ENCODE data around the gene NUCB1. TPM values are rescaled to one million over a fixed set of nuclear protein-coding genes. Genes with fewer than 3 reads are reported as not detected.

Gene NUCB1
- total RNA-seq, 2 donors from 2014 or later = 129 to 170 TPM

DNA sequence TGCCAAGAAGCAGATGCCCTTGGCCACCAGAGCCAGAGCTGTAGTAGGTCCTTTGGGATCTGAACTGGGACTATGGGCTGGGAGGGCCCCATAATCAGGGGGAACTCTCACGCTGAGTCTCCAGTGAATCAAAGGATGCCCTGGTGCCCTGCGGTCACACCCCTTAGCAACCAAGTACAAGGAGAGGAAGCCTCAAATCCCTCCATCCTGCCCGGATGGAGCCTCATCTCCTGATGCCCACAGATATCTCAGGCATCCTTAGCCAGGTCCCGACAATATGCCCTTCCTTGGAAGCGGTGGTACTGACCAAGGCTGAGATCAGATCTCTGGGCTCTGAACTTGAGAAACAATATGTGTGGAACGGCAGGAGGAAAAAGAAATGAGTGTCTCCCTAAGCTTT is 33.4 kb upstream of the NUCB1 start:
- H3K4me3 ChIP-seq = no peak overlapping the region
- H3K9me3 ChIP-seq = no peaks in the 10 kb centered on the region
- peaks cover 4% of the 10 kb centered on the region for H3K4me1 ChIP-seq
- TF ChIP-seq POLR2A (IDR thresholded peaks at IDR 0.05) = no peak
- TF ChIP-seq, protein P1, sequence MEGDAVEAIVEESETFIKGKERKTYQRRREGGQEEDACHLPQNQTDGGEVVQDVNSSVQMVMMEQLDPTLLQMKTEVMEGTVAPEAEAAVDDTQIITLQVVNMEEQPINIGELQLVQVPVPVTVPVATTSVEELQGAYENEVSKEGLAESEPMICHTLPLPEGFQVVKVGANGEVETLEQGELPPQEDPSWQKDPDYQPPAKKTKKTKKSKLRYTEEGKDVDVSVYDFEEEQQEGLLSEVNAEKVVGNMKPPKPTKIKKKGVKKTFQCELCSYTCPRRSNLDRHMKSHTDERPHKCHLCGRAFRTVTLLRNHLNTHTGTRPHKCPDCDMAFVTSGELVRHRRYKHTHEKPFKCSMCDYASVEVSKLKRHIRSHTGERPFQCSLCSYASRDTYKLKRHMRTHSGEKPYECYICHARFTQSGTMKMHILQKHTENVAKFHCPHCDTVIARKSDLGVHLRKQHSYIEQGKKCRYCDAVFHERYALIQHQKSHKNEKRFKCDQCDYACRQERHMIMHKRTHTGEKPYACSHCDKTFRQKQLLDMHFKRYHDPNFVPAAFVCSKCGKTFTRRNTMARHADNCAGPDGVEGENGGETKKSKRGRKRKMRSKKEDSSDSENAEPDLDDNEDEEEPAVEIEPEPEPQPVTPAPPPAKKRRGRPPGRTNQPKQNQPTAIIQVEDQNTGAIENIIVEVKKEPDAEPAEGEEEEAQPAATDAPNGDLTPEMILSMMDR (IDR thresholded peaks at IDR 0.05) = no peak
- ATAC-seq = no peak
- H3K27me3 ChIP-seq = no peaks in the 10 kb centered on the region
- 48 to 58% methylated on average over 4 to 6 of the region's 6 CpGs for WGBS, 2 donors
- no peak for DNase-seq
- intact Hi-C loops (cut with DNase I) = no loop called here
- H3K27ac ChIP-seq = no peak overlapping the region
- H3K36me3 ChIP-seq (replicated peaks in 1 of 2; ENCODE audit: insufficient read depth in 1 of 2, low read depth in 2 of 2) = no peaks in the 10 kb centered on the region

DNA sequence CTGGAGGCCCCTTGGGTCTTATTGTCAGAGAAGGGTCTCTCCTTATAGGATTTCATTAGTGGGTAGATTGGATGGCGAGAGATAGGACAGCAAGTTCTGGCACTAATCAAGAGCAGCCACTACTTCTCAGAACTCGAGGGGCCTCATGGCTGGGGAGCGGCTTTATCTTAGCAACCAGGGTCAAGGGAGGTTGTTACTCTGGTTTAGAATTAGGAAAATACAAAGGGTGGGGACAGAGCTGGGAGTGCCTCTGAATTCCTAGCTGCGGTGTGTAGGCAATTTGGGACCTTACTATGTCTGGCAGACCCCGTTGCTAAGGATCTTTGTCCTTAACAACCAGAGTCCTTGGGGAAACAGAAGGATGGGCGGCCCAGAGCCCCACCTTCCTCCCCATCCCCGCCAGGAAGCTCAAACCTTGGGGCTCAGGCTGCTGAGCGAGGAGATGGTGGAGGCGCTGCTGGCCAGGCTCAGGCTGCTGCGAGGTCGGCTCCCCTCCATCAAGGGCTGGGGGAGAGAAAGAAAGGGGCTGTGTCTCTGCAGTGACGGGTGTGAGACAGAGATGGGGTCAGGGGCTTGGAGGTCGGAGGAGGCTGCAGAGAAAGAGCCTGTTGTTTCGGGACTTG is 32.9 kb upstream of the NUCB1 start:
- Histone ChIP-seq H3K27me3 (no peaks in the 10 kb centered on the region), H3K4me3 (no peak overlapping the region), H3K9me3 (no peaks in the 10 kb centered on the region), H3K36me3 (replicated peaks in 1 of 2; ENCODE audit: insufficient read depth in 1 of 2, low read depth in 2 of 2) (no peaks in the 10 kb centered on the region), H3K27ac (peak overlapping the region in 1 of 4 donors; percentile 59), H3K4me1 (peaks cover 4% of the 10 kb centered on the region)
- TF ChIP-seq, protein P1 (IDR thresholded peaks at IDR 0.05) = no peak
- TF ChIP-seq POLR2A (IDR thresholded peaks at IDR 0.05) = no peak
- 54 to 69% methylated on average over 7 to 14 of the region's 14 CpGs for WGBS, 2 donors
- no peak for ATAC-seq
- no peak for DNase-seq
- intact Hi-C loops (cut with DNase I) = no loop called here

DNA sequence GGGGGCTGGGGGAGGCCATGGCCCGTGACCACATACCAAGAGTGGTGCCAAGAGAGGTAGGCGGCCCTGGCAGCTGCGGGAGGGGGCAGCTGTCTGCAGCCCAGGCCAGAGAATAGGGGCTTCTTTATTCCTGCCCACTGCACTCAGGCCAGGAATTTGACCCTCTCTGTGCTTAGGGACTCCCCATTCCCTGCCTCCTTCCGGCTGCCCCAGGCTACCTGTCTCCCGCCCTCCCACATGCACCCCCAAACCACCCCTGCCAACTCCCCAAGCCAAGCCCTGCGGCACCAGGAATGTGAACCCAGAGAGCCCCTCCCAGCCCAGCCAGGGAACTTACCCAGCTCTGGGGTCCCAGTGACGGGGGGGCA is 32.4 kb upstream of the NUCB1 start:
- H3K4me3 ChIP-seq = no peak overlapping the region
- no peaks in the 10 kb centered on the region for H3K27me3 ChIP-seq
- DNase-seq (no peak), ATAC-seq (no peak)
- H3K4me1 ChIP-seq = peaks cover 4% of the 10 kb centered on the region
- 49 to 63% methylated on average over 6 to 7 of the region's 7 CpGs for WGBS, 2 donors
- TF ChIP-seq, protein P1 (IDR thresholded peaks at IDR 0.05) = no peak
- no peaks in the 10 kb centered on the region for H3K36me3 ChIP-seq (replicated peaks in 1 of 2; ENCODE audit: insufficient read depth in 1 of 2, low read depth in 2 of 2)
- intact Hi-C loops (cut with DNase I) = no loop called here
- H3K27ac ChIP-seq = peak overlapping the region in 3 of 4 donors; percentile 59 to 66 (median 59)
- no peaks in the 10 kb centered on the region for H3K9me3 ChIP-seq

DNA sequence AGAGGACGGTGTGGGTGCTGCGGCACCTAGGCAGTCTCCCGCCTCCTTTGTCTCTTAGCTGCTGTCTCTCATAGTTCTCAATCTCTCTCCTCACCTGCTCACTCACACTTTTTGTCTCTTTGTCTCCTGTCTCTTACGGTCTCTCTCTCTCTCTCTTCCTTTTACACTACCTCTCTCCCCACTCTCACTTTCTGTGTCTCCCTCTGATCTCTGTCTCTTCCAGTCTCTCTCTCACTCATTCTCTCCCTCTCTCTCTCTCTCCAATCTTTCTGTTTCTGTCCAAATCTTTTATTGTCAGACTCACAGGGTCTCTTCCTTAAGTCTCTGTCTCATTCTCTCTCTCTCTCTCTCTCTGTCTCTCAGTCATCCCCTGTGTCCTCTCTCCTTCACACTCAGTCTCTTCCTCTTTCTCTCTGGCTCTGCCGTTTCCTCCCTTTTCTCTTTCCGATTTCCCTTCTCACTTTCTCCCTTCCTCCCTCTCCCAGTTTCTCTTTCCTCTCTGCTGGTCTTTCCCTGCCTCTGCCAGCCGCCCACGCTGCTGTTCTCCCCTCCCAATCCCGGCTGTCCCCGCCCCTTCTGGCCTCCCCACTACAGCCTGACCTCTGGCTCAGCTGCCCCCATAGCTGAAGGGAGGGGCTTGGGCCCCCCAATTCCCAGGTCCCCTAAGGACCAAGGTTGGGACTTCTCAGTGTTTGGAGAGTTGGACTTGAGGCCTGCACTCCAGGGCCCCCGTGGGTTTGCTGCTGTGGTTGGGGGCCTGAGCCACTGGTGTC is 31.8 kb upstream of the NUCB1 start, which contains the start of gene PLEKHA4:
Gene PLEKHA4 (minus strand): TSS at position 504 of the 773 bp plus-strand sequence. CDS start 997 bp downstream, outside the sequence.
- no peak for ATAC-seq

More for the DNA sequence above, 31.8 kb upstream of the NUCB1 start, which contains the start of gene PLEKHA4:
- Histone ChIP-seq H3K36me3 (replicated peaks in 1 of 2; ENCODE audit: insufficient read depth in 1 of 2, low read depth in 2 of 2) (no peaks in the 10 kb centered on the region), H3K27me3 (no peaks in the 10 kb centered on the region), H3K4me3 (no peak within 1 kb of the TSS), H3K9me3 (no peaks in the 10 kb centered on the region), H3K4me1 (peaks cover 8% of the 10 kb centered on the region), H3K27ac (peak within 1 kb of the TSS in 3 of 4 donors; percentile 59 to 66 (median 59))
- DNase-seq = peak; percentile 38 to 59 (median 42)
- WGBS, 2 donors = 35 to 39% methylated on average over 11 of the region's 11 CpGs
- intact Hi-C loops (cut with DNase I) = no loop called here
- TF ChIP-seq POLR2A (IDR thresholded peaks at IDR 0.05) = peak in 2 of 3 donors; percentile 42 to 61
- TF ChIP-seq, protein P1 (IDR thresholded peaks at IDR 0.05) = no peak

All from body of pancreas (tissue), 4 donors.